Measurements from ENCODE around the gene KCNN3.

GRCh38 chr1:154788886-154789285 lies 81.2 kb downstream of the KCNN3 start:
- TF ChIP-seq MAX (IDR thresholded peaks at IDR 0.05; ENCODE audit: low read depth, low read length) = no peak
- TF ChIP-seq CTCF (IDR thresholded peaks at IDR 0.05; ENCODE audit: low read depth, low read length) = no peak
- TF ChIP-seq POLR2A (IDR thresholded peaks at IDR 0.05; ENCODE audit: extremely low read depth, insufficient read length) = no peak
